Sigmoid colon (tissue), 3 donors: ENCODE measurements around the gene THRB.

Experiments
- POLR2A ChIP-seq, 2 donors: fragments of 450-650 bp; IDR thresholded peaks; one replicate each; pipeline ENCODE4 v1.6.1; 2016; ENCODE audit warnings: antibody characterized with exemption in 2 of 2, mild to moderate bottlenecking in 2 of 2, moderate library complexity in 2 of 2
- TF ChIP-seq, protein P1 (sequence below), 4 experiments: fragments of 450-650 bp in 3 of 4; fragments of 200-600 bp in 1 of 4; IDR thresholded peaks; one replicate each; pipeline ENCODE4 v1.5.1; 2016 to 2019; ENCODE audit warnings: antibody characterized with exemption in 4 of 4, mild to moderate bottlenecking in 3 of 4, moderate library complexity in 2 of 4

DNA sequence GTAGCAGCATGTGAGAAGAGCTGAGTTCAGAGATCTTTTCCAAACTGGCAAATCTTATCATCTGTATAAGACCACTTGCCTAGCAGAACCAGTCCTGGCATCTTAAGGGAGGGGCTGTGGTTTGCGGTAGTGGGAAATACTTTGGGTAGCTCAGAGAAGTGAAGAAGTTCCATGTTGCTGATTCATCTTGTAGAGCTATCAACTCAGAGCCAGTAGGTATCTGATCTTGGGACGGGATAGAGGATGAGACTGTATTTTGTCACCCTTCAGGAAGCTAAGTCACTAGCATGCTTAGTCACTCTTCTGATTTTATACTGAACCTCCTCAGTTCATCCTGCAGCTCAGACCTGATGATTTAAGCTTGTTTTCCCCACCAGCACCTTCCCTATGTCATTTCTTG lies 338.2 kb downstream of the THRB start:
- TF ChIP-seq, protein P1, sequence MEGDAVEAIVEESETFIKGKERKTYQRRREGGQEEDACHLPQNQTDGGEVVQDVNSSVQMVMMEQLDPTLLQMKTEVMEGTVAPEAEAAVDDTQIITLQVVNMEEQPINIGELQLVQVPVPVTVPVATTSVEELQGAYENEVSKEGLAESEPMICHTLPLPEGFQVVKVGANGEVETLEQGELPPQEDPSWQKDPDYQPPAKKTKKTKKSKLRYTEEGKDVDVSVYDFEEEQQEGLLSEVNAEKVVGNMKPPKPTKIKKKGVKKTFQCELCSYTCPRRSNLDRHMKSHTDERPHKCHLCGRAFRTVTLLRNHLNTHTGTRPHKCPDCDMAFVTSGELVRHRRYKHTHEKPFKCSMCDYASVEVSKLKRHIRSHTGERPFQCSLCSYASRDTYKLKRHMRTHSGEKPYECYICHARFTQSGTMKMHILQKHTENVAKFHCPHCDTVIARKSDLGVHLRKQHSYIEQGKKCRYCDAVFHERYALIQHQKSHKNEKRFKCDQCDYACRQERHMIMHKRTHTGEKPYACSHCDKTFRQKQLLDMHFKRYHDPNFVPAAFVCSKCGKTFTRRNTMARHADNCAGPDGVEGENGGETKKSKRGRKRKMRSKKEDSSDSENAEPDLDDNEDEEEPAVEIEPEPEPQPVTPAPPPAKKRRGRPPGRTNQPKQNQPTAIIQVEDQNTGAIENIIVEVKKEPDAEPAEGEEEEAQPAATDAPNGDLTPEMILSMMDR (IDR thresholded peaks at IDR 0.05): no peak
- TF ChIP-seq POLR2A (IDR thresholded peaks at IDR 0.05): no peak
